Smooth muscle cell of the brain vasculature (primary cell): ENCODE results near the gene ENTPD7.
"Not testable (repeated sequence)": the region's sequence is repeated elsewhere in the genome, so short reads cannot be mapped to it uniquely, and the experiment has no call there.

ENCODE experiments used
- DNase-seq: peaks from one replicate; pipeline ENCODE4 v3.0.0-alpha.2; 2012; ENCODE audit warnings: low read depth, low spot score

Gene ENTPD7, protein sequence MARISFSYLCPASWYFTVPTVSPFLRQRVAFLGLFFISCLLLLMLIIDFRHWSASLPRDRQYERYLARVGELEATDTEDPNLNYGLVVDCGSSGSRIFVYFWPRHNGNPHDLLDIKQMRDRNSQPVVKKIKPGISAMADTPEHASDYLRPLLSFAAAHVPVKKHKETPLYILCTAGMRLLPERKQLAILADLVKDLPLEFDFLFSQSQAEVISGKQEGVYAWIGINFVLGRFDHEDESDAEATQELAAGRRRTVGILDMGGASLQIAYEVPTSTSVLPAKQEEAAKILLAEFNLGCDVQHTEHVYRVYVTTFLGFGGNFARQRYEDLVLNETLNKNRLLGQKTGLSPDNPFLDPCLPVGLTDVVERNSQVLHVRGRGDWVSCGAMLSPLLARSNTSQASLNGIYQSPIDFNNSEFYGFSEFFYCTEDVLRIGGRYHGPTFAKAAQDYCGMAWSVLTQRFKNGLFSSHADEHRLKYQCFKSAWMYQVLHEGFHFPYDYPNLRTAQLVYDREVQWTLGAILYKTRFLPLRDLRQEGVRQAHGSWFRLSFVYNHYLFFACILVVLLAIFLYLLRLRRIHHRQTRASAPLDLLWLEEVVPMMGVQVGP

DNA sequence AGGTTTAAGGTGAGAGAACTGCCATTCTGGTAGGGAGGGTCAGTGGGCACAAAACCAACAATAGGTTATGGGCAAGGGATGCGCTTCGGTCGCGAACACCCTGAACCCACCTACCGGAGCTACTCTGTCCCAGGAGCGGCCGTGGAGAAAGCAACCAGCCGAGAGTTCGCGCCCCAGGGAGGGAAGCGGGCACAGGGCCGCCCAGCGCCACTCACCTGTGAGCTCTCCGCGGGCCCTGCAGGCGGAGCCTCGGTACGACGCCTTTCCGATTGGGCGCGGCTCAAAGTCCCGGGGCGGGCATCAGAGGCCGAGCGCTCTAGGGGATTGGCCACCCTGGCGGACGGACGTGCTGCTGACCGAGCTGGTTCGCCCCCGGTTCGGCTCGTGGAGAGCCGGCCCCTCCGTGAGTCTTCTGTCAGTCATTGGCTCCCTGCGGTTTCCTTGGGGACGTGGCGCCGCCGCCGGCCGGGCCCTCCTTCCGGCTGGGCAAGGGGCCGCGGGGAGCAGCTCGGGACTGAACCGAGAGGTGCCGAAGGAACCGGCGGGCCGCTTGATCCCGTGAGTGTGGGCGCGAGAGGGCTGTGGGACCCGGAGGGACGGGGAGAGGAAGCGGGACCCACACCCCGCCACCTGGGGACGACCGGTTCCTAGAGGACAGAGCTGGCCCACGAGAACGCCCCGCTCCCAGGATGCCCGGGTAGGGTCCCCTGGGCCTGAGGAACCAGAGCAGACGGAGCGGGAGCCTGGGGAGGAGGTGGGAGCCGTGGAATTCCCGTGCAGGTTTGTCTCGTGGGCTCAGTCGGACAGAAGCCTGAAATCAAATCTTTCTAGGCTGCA, at the start of gene ENTPD7:
Gene ENTPD7, plus strand, starts transcription at position 479 of the 837 bp plus-strand sequence. CDS start 448 bp downstream, outside the sequence.
- peak; percentile 71 for DNase-seq

DNA sequence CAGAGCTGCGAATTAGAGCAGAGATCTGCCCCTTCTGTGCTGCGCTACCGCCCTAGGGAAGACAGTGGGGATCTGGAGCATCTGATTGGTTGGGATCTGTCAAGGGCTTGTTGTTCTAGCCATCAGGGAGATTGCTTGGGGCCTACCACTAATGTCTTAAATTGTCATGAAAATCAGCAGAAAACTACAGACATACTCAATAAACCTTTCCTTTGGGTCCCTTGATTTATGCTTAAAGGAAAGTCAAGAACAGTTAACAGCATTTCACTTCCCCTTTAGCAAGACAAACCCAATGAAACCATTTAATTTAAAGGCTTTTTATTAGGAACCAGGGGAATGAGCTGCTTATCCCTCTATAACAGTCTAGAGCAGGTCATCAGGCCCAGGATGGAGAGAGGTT, 49.1 kb upstream of the ENTPD7 start:
- no peak for DNase-seq

DNA sequence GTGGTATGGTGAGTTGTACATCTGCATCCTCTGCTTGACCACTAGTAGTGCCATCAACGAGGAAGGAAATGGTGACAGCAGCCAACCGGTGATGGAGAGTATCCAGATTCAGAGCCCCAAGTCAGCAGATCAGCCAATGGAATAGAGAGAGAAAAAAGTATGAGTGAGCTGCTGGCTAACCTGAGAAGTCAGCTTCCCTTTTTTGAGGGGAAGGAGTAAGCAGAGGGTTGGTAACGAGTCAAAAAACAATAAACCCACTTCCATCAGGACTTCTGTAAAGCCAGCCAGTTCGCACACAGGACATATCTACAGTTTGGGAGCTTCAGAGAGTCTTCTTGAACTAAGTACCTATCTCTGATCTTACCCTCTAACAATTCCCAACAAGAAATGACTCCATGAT, 48.0 kb upstream of the ENTPD7 start:
- DNase-seq, result no peak

DNA sequence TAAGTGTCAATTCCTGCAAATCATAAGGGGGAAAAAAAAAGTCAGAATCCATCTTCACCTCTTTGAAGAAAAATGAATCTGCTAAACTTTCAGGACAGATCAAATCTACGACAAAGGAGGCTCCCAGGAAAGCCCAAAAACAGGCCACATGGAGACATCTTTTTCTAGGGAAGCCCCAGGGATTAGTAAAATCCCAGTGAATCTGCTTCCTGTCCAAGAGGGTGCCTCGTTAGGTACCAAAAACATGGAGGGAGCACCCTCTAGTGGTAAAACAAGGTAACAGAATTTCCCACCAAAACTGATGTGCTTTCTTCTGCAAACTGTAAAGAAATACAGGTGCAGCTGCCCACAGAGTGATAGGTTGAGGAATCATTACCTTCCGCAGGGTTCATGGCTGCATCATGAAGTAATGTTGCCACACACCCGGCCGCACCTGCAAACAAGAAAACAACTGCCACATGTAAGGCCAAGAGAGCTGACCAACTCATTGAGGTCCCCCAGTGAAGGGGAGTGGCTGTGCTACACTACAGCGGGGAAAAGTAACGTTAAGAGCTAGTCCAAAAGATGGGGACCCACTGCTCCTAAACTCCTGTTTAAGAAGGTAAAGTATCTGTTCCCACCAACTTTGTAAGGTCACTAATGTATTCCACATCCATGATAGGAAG, 47.0 kb upstream of the ENTPD7 start:
- DNase-seq, result peak; percentile 17

DNA sequence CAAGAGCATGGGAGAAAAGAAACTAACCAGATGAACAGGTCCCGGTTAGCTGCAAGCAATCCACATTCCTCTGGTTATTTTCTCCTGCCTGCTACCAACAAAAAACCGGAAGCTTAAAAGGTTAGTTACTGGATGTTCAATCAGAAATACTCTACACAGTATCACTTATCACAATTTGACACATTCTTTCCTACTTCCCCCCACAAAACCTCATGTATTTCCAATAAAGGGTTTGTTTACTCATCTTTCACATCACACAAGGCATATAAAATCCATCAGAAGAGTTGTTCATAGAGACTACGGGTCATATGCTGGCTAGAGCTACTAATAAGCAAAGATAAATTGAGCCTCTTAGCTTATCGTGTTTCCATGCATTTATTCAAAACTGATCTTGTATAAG, 43.9 kb upstream of the ENTPD7 start:
- no peak for DNase-seq

DNA sequence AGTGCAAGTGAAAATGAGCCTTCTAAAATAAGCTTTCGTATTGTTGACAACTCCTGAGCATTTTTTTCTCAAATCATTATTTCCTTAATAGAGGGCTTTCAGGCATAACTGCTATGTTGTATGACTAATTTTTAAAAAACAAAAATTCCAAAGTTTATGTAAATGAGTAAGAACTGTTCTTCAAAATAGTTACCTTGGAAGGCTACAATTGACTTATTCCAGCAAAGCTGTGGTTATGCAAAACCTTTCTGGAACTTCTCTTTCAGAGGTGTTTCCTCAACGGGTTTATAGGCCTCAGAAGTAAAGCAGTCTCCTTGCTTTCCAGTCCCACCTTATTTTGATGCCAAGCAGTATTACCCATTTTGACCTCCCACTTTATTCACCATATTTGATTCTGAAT, 41.6 kb upstream of the ENTPD7 start:
- no peak for DNase-seq

DNA sequence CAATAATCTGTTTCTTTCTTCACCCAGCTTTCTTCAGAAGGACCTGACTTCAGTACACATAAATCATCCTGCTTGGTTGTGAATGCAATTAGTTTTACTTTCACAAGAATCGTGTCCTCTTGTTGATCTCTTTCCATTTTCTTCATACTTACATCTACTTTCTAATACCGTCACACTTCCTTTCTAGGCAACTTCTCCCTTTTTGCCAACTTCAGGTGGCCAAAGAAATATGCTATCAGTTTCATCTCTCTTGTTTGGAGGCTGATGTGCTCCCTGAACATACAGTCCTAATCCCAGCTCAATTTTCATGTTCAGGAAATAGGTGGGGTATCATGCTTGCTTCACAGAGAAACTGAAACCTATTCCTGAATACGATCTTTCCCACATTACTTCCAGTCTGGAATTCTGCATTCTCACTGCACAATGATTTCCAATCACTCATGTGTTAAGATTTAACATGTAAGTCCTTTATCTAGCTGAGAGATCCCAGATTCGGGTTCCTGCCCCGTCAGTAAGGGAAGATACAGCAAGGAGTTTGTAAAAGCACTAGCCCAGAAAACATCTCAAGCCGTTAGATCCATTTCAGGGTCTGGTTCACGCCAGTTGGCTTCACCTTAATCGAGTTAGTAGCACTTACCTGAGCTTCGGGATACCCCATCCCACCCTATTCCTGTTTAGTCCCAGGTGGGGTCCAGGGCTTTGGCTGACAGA, 40.1 kb upstream of the ENTPD7 start:
- no peak for DNase-seq

DNA sequence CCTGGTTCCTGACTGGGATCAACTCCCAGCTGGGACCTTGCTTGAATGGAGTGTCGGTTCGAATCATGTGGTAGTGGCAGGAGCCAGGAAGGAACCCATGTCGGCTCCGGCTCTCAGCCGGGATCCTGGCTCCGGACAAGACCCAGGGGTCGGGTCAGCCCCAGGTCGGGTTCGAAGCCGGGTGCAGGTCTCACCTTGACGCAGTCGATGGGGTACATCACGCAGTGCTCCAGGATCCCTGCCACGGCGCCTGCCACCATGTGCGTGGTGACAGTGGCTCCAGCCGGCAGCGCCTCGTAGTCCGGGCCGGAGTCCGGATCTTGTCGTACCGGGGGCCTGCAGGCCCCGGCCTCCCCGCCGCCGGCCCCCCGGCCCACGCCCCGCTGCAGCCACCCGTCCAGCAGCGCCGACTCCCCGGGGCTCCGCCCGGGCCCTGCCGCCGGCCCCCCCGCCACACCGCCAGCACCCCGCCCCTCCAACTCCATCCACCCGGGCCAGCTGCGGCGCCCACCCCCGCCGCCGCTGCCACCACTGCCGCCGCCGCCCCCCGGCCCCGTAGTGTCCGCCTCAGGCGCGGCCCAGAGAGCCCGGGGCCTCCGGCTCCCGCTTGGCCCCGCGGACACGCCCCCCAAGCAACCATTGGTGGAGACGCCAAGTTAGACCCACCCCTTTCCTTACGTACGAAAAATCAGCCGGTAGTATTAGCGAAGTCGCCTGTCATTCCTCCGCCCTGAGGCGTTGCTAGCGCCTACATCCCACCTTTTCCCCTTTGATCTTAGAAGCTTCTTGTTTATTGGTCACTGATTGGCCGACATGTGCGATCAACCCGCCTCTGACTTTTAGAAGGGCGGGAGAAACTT, 39.2 kb upstream of the ENTPD7 start, which contains the start of gene SLC25A28:
Gene SLC25A28, minus strand, starts transcription at position 589 of the 860 bp plus-strand sequence. Its CDS starts 104 bp downstream, at position 485.
- peak; percentile 99 for DNase-seq

DNA sequence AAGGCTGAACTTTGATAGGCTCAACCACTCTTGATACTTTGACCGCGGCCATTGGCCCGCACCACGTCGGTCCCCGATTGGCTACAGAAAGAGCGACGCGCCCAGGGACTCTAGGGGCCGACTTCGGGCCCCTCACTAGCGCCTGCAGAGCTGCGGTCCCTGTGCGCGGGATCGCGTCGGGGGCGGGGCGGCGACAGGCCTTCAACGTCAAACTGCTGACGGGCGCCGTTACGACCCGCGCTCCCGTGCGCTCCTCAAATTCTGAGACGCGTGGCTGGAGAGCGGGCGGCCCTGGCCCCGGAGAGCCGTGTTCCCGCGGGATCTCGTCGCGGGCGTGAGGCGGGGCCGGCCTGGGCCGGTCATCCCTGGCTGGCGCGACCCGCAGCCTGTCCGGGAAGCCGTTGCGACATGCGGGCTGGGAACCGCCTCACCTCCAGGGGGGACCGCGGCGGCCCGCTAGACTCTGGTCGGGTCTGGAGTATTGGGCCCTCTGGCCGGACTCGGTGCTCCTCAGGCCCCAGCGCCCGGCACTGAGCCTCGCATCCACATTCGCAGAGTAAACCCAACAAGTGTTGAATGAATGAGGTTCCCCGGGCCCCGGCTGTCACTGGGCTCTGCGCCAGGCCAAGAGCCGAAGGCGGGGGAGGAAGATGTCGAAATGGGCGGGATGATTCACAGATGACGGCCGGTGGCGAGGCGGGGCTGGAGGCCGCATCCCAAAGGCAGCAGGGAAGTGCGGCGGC, 38.4 kb upstream of the ENTPD7 start:
- peak; percentile 89 for DNase-seq

DNA sequence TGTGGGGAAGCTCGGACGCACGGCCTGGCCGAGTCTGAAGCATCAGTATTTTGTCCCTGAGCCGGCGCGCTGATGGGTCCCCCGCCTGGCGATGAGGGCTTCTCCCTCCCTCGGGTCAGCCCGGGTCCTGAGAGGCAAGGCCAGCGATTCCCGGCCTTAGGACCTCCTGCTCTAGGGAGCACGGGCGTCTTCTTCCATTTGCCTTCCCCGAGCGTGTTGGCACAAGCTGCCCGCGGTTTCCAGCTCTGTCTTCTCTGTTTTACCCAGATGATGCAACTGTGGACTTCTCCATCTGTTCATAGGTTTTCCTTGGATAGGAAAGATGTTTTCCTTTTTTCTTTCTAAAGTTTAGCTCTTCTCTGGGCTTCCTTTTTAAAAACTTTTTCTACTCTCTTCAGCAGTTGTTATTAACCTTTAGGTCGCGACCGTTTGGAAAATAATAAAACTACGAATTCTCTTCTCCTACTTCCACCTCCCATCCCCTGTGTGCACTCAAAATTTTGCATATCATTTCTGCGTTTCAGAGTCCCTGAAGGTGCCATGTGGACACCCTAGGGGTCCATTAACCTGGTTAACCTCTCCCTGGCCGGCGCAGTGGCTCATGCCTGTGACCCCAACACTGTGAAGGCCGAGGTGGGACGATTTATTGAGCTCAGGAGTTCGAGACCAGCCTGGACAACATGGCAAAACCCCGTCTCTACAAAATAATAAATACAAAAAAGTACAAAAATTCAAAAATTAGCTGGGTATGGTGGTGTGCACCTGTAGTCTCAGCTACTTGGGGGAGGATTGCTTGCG, 37.7 kb upstream of the ENTPD7 start:
- DNase-seq, result peak; percentile 21

DNA sequence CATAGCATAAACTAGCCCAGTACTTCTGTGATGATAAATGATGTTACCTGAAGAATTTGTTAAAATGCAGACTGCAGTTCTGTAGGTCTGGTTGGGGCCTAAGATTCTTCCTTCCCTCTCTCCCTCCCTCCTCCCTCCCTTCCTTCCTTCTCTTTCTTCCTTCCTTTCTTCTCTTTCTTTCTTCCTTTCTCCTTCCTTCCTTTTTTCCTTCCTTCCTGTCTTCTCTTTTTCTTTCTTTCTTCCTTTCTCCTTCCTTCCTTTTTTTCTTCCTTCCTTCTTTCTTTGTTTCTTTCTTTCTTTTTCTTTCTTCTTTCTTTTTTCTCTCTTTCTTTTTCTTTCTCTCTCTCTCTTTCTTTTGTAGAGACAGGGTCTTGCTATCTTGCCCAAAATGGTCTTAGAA, 35.4 kb upstream of the ENTPD7 start:
- DNase-seq, result no peak

DNA sequence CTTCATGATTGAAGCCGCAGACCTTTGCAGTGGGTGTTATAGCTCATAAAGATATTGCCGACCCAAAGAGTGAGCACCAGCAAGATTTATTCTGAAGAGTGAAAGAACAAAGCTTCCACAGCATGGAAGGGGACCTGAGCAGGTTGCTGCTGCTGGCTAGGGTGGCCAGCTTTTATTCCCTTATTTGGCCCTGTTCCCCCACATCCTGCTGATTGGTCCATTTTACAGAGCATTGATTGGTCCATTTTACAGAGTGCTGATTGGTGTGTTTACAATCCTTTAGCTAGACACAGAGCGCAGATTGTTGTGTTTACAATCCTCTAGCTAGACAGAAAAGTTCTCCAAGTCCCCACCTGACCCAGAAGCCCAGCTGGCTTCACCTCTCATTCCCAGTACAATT, 34.2 kb upstream of the ENTPD7 start:
- not testable (repeated sequence) for DNase-seq

DNA sequence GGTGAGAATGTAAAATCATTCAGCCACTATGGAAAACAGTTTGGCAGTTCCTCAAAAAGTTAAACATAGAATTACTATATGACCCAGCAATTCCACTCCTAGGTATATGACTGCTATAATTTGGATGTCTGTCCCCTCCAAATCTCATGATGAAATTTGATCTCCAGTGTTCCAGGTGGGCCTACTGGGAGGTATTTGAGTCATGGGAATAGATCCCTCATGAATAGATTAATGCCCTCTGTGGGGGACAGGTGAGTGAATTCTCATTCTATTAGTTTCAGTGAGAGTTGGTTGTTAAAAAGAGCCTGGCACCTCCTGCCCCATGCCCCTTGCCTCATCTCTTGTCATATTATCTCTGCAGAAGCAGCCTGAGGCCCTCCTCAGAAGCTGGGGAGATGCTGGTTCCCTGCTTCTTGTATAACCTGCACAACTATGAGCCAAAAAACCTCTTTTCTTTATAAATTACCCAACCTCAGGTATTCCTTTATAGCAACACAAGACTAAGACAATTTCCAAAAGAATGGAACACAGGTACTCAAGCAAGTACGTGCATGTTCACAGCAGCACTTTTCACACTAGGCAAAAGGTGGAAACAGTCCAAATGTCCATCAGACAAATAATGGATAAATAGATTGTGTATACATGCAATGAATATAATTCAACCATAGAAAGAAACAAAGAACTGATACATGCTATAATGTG, 30.2 kb upstream of the ENTPD7 start:
- no peak for DNase-seq

DNA sequence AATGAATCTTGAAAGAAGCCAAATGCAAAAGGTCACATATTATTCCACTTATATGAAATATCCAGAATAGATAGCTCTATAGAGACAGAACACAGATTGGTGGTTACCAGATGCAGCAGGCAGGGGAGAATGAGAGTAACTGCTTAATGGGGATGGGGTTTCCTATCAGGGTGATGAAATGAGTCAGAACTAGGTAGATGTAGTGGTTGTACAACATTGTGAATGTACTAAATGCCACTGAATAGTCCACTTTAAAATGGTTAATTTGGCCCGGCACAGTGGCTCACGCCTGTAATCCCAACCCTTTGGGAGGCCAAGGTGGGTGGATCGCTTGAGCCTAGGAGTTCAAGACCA, 29.7 kb upstream of the ENTPD7 start:
- no peak for DNase-seq

DNA sequence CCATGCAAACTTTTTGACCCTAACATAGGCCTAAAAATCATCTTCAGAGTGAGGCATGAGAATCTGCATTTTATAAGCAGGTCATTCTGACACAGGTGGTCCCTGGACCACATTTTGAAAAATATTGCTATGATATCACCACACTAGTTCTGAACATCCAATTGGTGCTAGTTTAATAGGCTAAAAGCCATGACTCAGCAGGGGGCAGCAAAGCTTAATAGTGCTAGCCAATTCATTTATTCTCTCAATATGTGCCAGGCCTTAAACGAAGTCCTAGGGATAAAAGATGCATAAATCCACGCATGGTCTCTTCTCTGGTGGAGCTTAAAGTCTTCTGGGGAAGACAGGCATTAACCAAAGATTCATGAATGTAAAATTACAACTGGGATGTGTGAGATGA, 28.9 kb upstream of the ENTPD7 start:
- no peak for DNase-seq

DNA sequence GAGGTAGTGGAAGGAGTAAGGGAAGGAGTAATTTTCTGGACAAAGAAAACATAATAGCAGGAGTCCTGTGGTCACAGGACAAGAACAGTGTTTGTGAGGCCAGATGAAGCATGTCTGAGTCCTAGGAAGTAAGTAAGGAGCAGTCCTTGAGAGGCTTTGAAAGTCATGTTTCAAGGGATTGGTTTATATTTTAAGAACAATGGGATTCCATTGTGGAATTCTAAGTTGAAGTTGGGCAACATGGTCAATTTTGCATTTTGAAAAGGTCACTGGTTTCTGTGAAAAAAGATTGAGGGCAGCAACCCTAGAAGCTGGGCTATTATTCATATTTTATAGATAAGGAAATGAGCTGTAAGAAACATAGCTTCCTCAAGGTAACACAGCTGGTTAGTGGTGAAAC, 28.3 kb upstream of the ENTPD7 start:
- DNase-seq, result no peak

DNA sequence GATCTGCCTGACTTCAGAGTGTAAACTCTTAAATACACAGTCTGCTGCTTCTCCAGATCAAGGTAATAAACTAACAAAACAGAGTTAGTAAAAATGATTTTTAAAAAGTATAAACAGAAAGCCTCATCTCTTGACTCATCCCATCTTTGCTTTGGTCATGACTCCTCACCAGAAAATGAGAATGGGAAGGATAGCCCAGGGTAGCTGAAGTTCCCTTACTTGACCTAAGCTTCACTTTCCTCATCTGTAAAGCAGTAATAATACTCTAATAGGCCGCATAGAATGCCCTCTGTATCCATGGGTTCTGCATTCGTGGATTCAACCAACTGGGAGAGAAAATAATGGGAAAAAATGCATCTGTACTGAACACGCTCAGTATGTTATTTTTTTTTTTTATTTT, 27.8 kb upstream of the ENTPD7 start:
- no peak for DNase-seq

DNA sequence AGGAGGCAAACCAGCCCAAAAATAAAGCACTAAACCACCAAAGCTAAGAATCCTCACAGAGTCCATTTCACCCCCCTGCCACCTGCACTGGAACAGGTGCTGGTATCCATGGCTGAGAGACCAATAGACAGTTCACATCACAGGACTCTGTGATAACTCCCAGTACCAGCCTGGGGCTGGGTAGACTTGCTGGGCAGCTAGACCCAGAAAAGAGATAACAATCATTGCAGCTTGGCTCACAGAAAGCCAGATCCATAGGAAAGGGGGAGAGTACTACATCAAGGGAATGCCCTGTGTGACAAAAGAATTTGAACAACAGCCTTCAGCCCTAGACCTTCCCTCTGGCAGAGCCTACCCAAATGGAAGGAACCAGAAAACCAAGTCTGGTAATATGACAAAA, 25.5 kb upstream of the ENTPD7 start:
- no peak for DNase-seq
